ENCODE data around the gene SIN3A. TPM values are rescaled to one million over a fixed set of nuclear protein-coding genes. Genes with fewer than 3 reads are reported as not detected.
"Not testable (repeated sequence)": the region's sequence is repeated elsewhere in the genome, so short reads cannot be mapped to it uniquely, and the experiment has no call there.

The SIN3A gene
- total RNA-seq, 1 donor from 2014 or later = 56.0 TPM

GRCh38 chr15:75410196-75410595 lies 41.3 kb downstream of the SIN3A start:
- Histone ChIP-seq H3K9me3 (no peaks in the 10 kb centered on the region), H3K36me3 (peaks cover 96% of the 10 kb centered on the region), H3K27ac (no peak overlapping the region), H3K4me3 (no peak overlapping the region), H3K4me1 (no peaks in the 10 kb centered on the region), H3K27me3 (no peaks in the 10 kb centered on the region)
- no peak for TF ChIP-seq CTCF (IDR thresholded peaks at IDR 0.05)
- no peak for DNase-seq
- no peak for ATAC-seq
- intact Hi-C loops (cut with DNase I) = no loop called here

- Histone ChIP-seq H3K27ac (no peak overlapping the region), H3K27me3 (no peaks in the 10 kb centered on the region), H3K4me3 (no peak overlapping the region), H3K9me3 (no peaks in the 10 kb centered on the region), H3K4me1 (no peaks in the 10 kb centered on the region), H3K36me3 (peaks cover 100% of the 10 kb centered on the region)
- TF ChIP-seq CTCF (IDR thresholded peaks at IDR 0.05) = no peak
- ATAC-seq (no peak), DNase-seq (no peak)
- intact Hi-C loops (cut with DNase I) = no loop called here
Observed at GRCh38 chr15:75407083-75407482, 44.4 kb downstream of the SIN3A start.

GRCh38 chr15:75403892-75404291 lies 47.6 kb downstream of the SIN3A start:
- no peak overlapping the region for H3K27ac ChIP-seq
- H3K4me3 ChIP-seq = no peak overlapping the region
- TF ChIP-seq CTCF (IDR thresholded peaks at IDR 0.05) = no peak
- DNase-seq (no peak), ATAC-seq (no peak)
- no peaks in the 10 kb centered on the region for H3K9me3 ChIP-seq
- intact Hi-C loops (cut with DNase I) = no loop called here
- H3K27me3 ChIP-seq = no peaks in the 10 kb centered on the region
- peaks cover 100% of the 10 kb centered on the region for H3K36me3 ChIP-seq
- H3K4me1 ChIP-seq = no peaks in the 10 kb centered on the region

- ATAC-seq = no peak
- DNase-seq = no peak
- TF ChIP-seq CTCF (IDR thresholded peaks at IDR 0.05) = no peak
- no peak overlapping the region for H3K4me3 ChIP-seq
- H3K9me3 ChIP-seq = no peaks in the 10 kb centered on the region
- no peak overlapping the region for H3K27ac ChIP-seq
- no peaks in the 10 kb centered on the region for H3K27me3 ChIP-seq
- intact Hi-C loops (cut with DNase I) = no loop called here
- peaks cover 99% of the 10 kb centered on the region for H3K36me3 ChIP-seq
- H3K4me1 ChIP-seq = no peaks in the 10 kb centered on the region
Observed at GRCh38 chr15:75397494-75397893, 54.0 kb downstream of the SIN3A start.

- Histone ChIP-seq H3K36me3 (peaks cover 99% of the 10 kb centered on the region), H3K4me3 (no peak overlapping the region), H3K27ac (no peak overlapping the region), H3K9me3 (no peaks in the 10 kb centered on the region), H3K27me3 (no peaks in the 10 kb centered on the region), H3K4me1 (no peaks in the 10 kb centered on the region)
- ATAC-seq = peak; percentile 34
- no peak for TF ChIP-seq CTCF (IDR thresholded peaks at IDR 0.05)
- no peak for DNase-seq
- intact Hi-C loops (cut with DNase I) = no loop called here
Observed at GRCh38 chr15:75389791-75390382, 61.6 kb downstream of the SIN3A start.

GRCh38 chr15:75383986-75384385 lies 67.5 kb downstream of the SIN3A start:
- H3K9me3 ChIP-seq; H3K4me1 ChIP-seq; intact Hi-C loops (cut with DNase I); H3K4me3 ChIP-seq; H3K27me3 ChIP-seq; DNase-seq; H3K27ac ChIP-seq; ATAC-seq: not testable (repeated sequence)
- H3K36me3 ChIP-seq = peaks cover 96% of the 10 kb centered on the region
